Activated naive CD4-positive, alpha-beta T cell treated with anti-CD3 and anti-CD28 coated beads for 36 hours (primary cell): ENCODE measurements around the gene UPF1. TPM values are rescaled to one million over a fixed set of nuclear protein-coding genes. Genes with fewer than 3 reads are reported as not detected.
"Not testable (repeated sequence)": the region's sequence is repeated elsewhere in the genome, so short reads cannot be mapped to it uniquely, and the experiment has no call there.

Source experiments
- CTCF ChIA-PET: fragments of 350-600 bp; sonication (Branson Sonifier 250); formaldehyde crosslinking; loops from one replicate; lab custom pipeline; 2021; ENCODE audit warnings: antibody characterized with exemption; lab: Charles Lee
- DNase-seq: peaks from one replicate; pipeline ENCODE4 v3.0.0-alpha.2; 2020
- H3K27ac Mint-ChIP-seq: one replicate; pipeline ENCODE4 v1.8.0; 2021; ENCODE audit warnings: mild to moderate bottlenecking, mixed read lengths
- H3K27me3 Mint-ChIP-seq: one replicate; pipeline ENCODE4 v1.8.0; 2021; ENCODE audit warnings: low read depth, mixed read lengths
- H3K36me3 Mint-ChIP-seq: one replicate; pipeline ENCODE4 v1.8.0; 2021; ENCODE audit warnings: low read depth, mixed read lengths
- H3K4me1 Mint-ChIP-seq: one replicate; pipeline ENCODE4 v1.8.0; 2021; ENCODE audit warnings: low read depth, mixed read lengths
- H3K4me3 Mint-ChIP-seq: one replicate; pipeline ENCODE4 v1.8.0; 2021; ENCODE audit warnings: mild to moderate bottlenecking, moderate library complexity, mixed read lengths
- H3K9me3 Mint-ChIP-seq: one replicate; pipeline ENCODE4 v1.8.0; 2021; ENCODE audit warnings: mixed read lengths
- intact Hi-C: fragments of 100-400 bp; cut with micrococcal nuclease; formaldehyde crosslinking; loops from one replicate; pipeline ENCODE4 v1.15.1; 2023
- total RNA-seq, 2 experiments: library from RNA; stranded (reverse); gene quantifications; one replicate each; pipeline ENCODE4 v1.2.3, GENCODE V29; 2021

Gene UPF1
- total RNA-seq, 2 experiments from 2014 or later: 95.0 to 105 TPM

DNA sequence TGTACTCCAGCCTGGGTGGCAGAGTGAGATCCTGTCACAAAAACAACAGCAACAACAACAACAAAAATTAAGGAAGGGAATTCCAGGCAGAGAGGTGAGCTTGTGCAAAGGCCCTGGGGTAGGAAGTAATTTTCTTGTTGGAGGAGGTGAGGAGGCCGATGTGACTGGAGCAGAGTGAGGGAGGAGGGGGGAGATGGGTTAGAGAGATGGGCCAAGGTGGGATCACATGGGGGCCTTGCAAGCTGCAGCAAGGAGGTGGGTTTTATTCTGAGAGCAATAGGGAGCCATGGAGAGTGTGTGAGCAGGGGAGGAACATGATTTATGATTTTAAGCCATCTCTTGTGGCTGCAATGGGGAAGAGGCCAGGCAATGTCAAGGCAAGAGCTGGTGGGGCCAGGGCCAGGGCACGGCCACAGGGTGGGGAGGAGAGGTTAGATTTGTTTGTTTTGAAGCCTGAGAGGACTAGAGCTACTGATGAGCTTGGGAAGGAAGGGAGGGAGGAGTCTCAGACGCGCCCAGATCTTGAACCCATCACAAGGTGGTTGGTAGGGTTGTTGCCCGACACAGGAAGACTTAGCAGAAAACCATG, 28.1 kb upstream of the UPF1 start:
- CTCF ChIA-PET: interaction anchor here (0.6 kb wide), 1 partner anchor 340 kb away, joined by 3 read pairs; no protein-coding TSS in a partner anchor
- Mint-ChIP-seq H3K27me3 (peaks cover 5% of the 10 kb centered on the region), H3K4me1 (no peaks in the 10 kb centered on the region), H3K36me3 (no peaks in the 10 kb centered on the region), H3K9me3 (no peaks in the 10 kb centered on the region), H3K27ac (no peak overlapping the region), H3K4me3 (no peak overlapping the region)
- intact Hi-C loops: no loop called here
- no peak for DNase-seq

DNA sequence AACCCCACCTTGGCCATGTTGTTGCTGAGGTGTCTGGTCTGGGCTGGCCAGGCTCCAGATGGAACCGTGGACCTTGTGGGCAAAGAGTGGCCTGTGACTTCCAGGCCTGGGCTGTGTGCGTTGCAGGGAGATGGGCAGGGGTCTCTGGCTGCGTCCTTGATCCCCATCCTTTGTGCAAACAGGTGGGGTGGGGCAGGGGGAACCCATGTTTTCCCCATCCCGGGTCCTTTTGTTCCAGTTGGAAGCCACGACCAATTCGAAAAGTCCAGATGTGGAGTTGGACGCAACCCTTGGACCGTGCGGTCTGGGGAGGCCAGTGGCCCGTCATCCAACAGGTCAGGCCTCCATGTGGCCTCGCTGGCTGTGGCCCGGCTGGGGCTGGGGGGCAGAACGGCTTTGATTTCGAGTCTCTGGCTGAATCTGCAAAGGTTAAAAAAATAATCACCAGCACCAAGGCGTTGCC, 27.6 kb upstream of the UPF1 start:
- no peak overlapping the region for H3K4me3 Mint-ChIP-seq
- H3K4me1 Mint-ChIP-seq: no peaks in the 10 kb centered on the region
- H3K9me3 Mint-ChIP-seq: no peaks in the 10 kb centered on the region
- CTCF ChIA-PET: no interaction called here
- intact Hi-C loops: no loop called here
- no peak overlapping the region for H3K27ac Mint-ChIP-seq
- peaks cover 5% of the 10 kb centered on the region for H3K27me3 Mint-ChIP-seq
- no peaks in the 10 kb centered on the region for H3K36me3 Mint-ChIP-seq
- no peak for DNase-seq

- CTCF ChIA-PET: no interaction called here
- intact Hi-C loops: no loop called here
- no peaks in the 10 kb centered on the region for H3K9me3 Mint-ChIP-seq
- no peaks in the 10 kb centered on the region for H3K36me3 Mint-ChIP-seq
- peaks cover 7% of the 10 kb centered on the region for H3K27me3 Mint-ChIP-seq
- peaks cover 2% of the 10 kb centered on the region for H3K4me1 Mint-ChIP-seq
- no peak for DNase-seq
- H3K27ac Mint-ChIP-seq: no peak overlapping the region
- H3K4me3 Mint-ChIP-seq: no peak overlapping the region
These were observed 27.1 kb upstream of the UPF1 start for GRCh38 chr19:18804643-18805042.

- no peaks in the 10 kb centered on the region for H3K9me3 Mint-ChIP-seq
- peaks cover 3% of the 10 kb centered on the region for H3K4me1 Mint-ChIP-seq
- no peak overlapping the region for H3K27ac Mint-ChIP-seq
- CTCF ChIA-PET: no interaction called here
- H3K27me3 Mint-ChIP-seq: peaks cover 6% of the 10 kb centered on the region
- no peak for DNase-seq
- intact Hi-C loops: no loop called here
- no peak overlapping the region for H3K4me3 Mint-ChIP-seq
- no peaks in the 10 kb centered on the region for H3K36me3 Mint-ChIP-seq
These were observed 23.9 kb upstream of the UPF1 start for GRCh38 chr19:18807861-18808331.

DNA sequence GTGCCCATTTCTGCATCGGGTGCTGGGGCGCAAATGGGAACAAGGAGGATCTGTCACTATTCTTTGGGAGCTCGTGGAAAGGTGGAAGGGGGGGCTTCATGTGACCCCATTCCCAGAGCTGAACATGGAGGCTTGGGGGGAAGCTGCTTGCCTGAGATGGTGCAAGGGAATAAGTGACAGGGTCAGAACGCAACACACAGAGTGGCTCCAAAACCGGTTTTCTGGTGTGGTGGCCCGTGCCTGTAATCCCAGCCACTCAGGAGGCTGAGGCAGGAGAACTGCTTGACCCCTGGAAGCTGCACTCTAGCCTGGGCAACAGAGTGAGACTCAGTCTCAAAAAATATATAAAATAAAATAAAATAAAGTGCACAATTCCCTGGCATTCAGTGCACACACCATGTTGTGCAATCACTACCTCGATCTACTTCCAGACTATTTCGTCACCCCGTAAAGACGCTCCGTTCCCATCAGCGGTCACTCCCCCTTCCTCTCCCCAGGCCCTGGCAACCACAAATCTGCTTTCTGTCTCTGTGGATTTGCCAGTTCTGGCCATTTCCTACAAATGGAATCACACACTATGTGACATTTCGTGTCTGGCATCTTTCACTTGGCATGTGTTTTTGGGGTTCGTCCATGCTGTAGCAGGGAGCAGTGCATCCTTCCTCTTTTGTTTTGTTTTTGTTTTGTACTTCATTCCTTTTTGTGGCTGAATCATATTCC, 22.4 kb upstream of the UPF1 start:
- Mint-ChIP-seq H3K27me3 (peaks cover 3% of the 10 kb centered on the region), H3K4me1 (peaks cover 3% of the 10 kb centered on the region), H3K4me3 (no peak overlapping the region), H3K36me3 (no peaks in the 10 kb centered on the region), H3K27ac (no peak overlapping the region), H3K9me3 (no peaks in the 10 kb centered on the region)
- intact Hi-C loops: no loop called here
- no peak for DNase-seq
- CTCF ChIA-PET: no interaction called here

GRCh38 chr19:18811638-18812037, 20.1 kb upstream of the UPF1 start:
- H3K27me3 Mint-ChIP-seq, H3K27ac Mint-ChIP-seq, DNase-seq, H3K4me1 Mint-ChIP-seq, intact Hi-C loops, H3K36me3 Mint-ChIP-seq, H3K9me3 Mint-ChIP-seq, H3K4me3 Mint-ChIP-seq: not testable (repeated sequence)
- CTCF ChIA-PET: interaction anchor here (0.7 kb wide), 1 partner anchor 334 kb away, joined by 5 read pairs; no protein-coding TSS in a partner anchor

GRCh38 chr19:18814063-18814462, 17.7 kb upstream of the UPF1 start:
- Mint-ChIP-seq H3K27me3 (peaks cover 3% of the 10 kb centered on the region), H3K9me3 (no peaks in the 10 kb centered on the region), H3K4me3 (no peak overlapping the region), H3K4me1 (peaks cover 3% of the 10 kb centered on the region), H3K36me3 (no peaks in the 10 kb centered on the region), H3K27ac (no peak overlapping the region)
- DNase-seq: no peak
- CTCF ChIA-PET: no interaction called here
- intact Hi-C loops: no loop called here

DNA sequence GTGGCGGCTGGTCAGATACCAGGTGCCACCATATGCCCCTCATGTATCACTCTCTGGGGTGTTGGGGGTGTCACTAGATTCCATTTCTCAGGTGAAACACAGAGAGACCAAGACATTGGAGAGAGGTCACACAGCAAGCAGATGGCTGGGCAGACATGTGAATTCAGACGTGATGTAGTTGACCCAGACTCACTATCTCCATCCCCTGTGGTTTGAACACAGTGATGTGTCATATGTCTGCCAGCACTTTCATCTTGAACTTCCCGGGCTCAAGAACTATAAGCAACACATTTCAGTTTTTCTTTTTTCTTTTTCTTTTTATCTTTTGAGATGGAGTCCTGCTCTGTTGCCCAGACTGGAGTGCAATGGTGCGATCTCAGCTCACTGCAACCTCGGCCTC, 16.1 kb upstream of the UPF1 start:
- no peak for DNase-seq
- intact Hi-C loops: no loop called here
- no peaks in the 10 kb centered on the region for H3K4me1 Mint-ChIP-seq
- CTCF ChIA-PET: interaction anchor here (0.6 kb wide), 1 partner anchor 40 kb away, joined by 4 read pairs; no protein-coding TSS in a partner anchor
- no peak overlapping the region for H3K4me3 Mint-ChIP-seq
- H3K27me3 Mint-ChIP-seq: no peaks in the 10 kb centered on the region
- H3K36me3 Mint-ChIP-seq: no peaks in the 10 kb centered on the region
- no peak overlapping the region for H3K27ac Mint-ChIP-seq
- no peaks in the 10 kb centered on the region for H3K9me3 Mint-ChIP-seq

GRCh38 chr19:18816645-18817044, 15.1 kb upstream of the UPF1 start:
- H3K27me3 Mint-ChIP-seq, H3K27ac Mint-ChIP-seq, H3K4me1 Mint-ChIP-seq, H3K9me3 Mint-ChIP-seq, DNase-seq, H3K4me3 Mint-ChIP-seq, H3K36me3 Mint-ChIP-seq, intact Hi-C loops: not testable (repeated sequence)
- CTCF ChIA-PET: interaction anchor here (0.6 kb wide), 1 partner anchor 13 kb away, joined by 3 read pairs; no protein-coding TSS in a partner anchor

DNA sequence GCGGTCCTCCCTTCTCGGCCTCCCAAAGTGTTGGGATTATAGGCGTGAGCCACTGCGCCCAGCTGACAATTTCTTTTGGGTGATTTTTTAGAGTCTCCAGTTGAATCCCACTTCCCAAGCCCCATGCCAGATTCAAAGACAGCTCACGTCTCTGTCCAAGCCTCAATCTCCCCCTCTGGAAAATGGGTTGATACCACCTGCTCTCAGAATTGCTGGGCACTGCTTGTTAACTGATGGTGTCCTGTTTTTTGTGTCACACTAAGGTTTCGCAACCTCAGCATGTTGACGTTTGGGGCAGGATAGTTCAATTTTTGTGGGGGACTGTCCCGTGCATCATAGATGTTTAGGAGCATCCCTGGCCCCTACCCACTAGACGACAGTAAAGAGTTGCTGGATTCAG, 14.2 kb upstream of the UPF1 start:
- H3K9me3 Mint-ChIP-seq: no peaks in the 10 kb centered on the region
- H3K36me3 Mint-ChIP-seq: no peaks in the 10 kb centered on the region
- H3K27me3 Mint-ChIP-seq: no peaks in the 10 kb centered on the region
- no peak overlapping the region for H3K4me3 Mint-ChIP-seq
- H3K4me1 Mint-ChIP-seq: no peaks in the 10 kb centered on the region
- intact Hi-C loops: no loop called here
- CTCF ChIA-PET: no interaction called here
- DNase-seq: no peak
- no peak overlapping the region for H3K27ac Mint-ChIP-seq

GRCh38 chr19:18828786-18829185, 3.0 kb upstream of the UPF1 start:
- CTCF ChIA-PET: interaction anchor here (0.6 to 1.1 kb wide), 7 partner anchors 16 to 1434 kb away, joined by 3 read pairs; no protein-coding TSS in a partner anchor
- no peaks in the 10 kb centered on the region for H3K27me3 Mint-ChIP-seq
- peaks cover 6% of the 10 kb centered on the region for H3K4me1 Mint-ChIP-seq
- intact Hi-C loops: no loop called here
- H3K4me3 Mint-ChIP-seq: no peak overlapping the region
- no peak overlapping the region for H3K27ac Mint-ChIP-seq
- H3K9me3 Mint-ChIP-seq: peaks cover 4% of the 10 kb centered on the region
- no peak for DNase-seq
- peaks cover 14% of the 10 kb centered on the region for H3K36me3 Mint-ChIP-seq

DNA sequence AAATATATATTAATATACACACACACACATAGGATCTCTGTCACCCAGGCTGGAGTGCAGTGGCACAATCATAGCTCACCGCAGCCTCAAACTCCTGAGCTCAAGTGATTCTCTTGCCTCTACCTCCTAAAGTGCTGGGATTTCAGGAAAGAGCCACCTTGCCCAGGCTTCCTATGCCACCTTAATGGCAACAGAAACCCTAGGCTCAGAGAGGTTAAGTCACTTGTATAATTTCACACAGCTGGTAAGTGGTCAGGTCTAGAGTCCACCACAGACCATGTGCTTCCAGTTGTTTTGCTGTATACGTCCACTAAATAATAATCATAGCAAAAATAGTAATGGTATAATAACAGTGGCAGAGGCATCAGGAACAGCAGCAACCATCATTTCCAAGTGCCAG, 1.3 kb upstream of the UPF1 start:
- Mint-ChIP-seq H3K4me3 (peak overlapping the region; percentile 18), H3K27me3 (no peaks in the 10 kb centered on the region), H3K36me3 (peaks cover 28% of the 10 kb centered on the region), H3K9me3 (peaks cover 4% of the 10 kb centered on the region), H3K4me1 (peaks cover 23% of the 10 kb centered on the region), H3K27ac (no peak overlapping the region)
- no peak for DNase-seq
- intact Hi-C loops: loop anchor here (2.0 to 10.0 kb wide), 4 partner anchors 128 to 546 kb away; partner anchors contain the start of genes ARMC6, JUND, SUGP2 and UBA52
- CTCF ChIA-PET: interaction anchor here (0.8 to 3.8 kb wide), 4 partner anchors 8 to 243 kb away, joined by 3 to 31 read pairs (median 4); no protein-coding TSS in a partner anchor
